GM12878 (cell line): ENCODE data around the gene DPH7. TPM values are rescaled to one million over a fixed set of nuclear protein-coding genes. Genes with fewer than 3 reads are reported as not detected.

Source experiments
- ATAC-seq: fragments of 200-7000 bp; cut with Tn5 transposase; 3 replicates; pipeline ENCODE4 v1.9.1; 2020; ENCODE audit warnings: mild to moderate bottlenecking, moderate library complexity
- BruUV-seq: library from RNA; stranded (reverse); fragments of 400-500 nt; replicated peaks from 2 replicates; lab custom pipeline; 2021; lab: Mats Ljungman, UMichigan
- CTCF ChIA-PET: fragments of 300-600 bp; sonication (Branson Sonifier 250); formaldehyde crosslinking; extraction: SDS; loops from one replicate; lab custom pipeline; 2021; ENCODE audit warnings: inconsistent platforms; lab: Yijun Ruan, JAX
- POLR2A ChIA-PET: fragments of 350-600 bp; formaldehyde crosslinking; extraction: SDS; loops from one replicate; lab custom pipeline; 2021; ENCODE audit warnings: inconsistent platforms; lab: Charles Lee
- RAD21 ChIA-PET: fragments of 300-600 bp; sonication (Branson Sonifier 250); formaldehyde crosslinking; loops from one replicate; lab custom pipeline; 2023; ENCODE audit warnings: antibody characterized with exemption; ENCODE audit not compliant: unreplicated experiment; lab: Charles Lee
- SMC1A ChIA-PET: fragments of 300-600 bp; sonication (Branson Sonifier 250); formaldehyde crosslinking; loops from one replicate; lab custom pipeline; 2023; ENCODE audit not compliant: unreplicated experiment, uncharacterized antibody; lab: Charles Lee
- DNase-seq: peaks from one replicate; pipeline ENCODE4 v3.0.0-alpha.2; 2011; ENCODE audit warnings: low read depth, low spot score
- FAIRE-seq: peaks from 3 replicates; lab custom pipeline; 2011; peaks lifted over from hg19 to GRCh38; lab: Jason Lieb, UNC
- H2AFZ ChIP-seq: 2 replicates; pipeline ENCODE4 v1.6.0; 2011; ENCODE audit warnings: low read depth, low read length, control low read depth; ENCODE audit not compliant: control insufficient read depth
- H3K27ac ChIP-seq: 2 replicates; pipeline ENCODE4 v1.5.1; 2011; ENCODE audit warnings: control low read depth; ENCODE audit not compliant: control insufficient read depth, insufficient read depth
- H3K27me3 ChIP-seq, 2 experiments: replicated peaks in 1 of 2; 2 replicates each; pipeline versions ENCODE4 v1.6.0 to v1.6.1; 2011; ENCODE audit warnings: low read length in 1 of 2; ENCODE audit not compliant: control insufficient read depth in 2 of 2, insufficient read depth in 2 of 2
- H3K36me3 ChIP-seq, 2 experiments: 2 replicates each; pipeline ENCODE4 v1.5.1; 2011; ENCODE audit warnings: low read length in 1 of 2; ENCODE audit not compliant: control insufficient read depth in 2 of 2, insufficient read depth in 2 of 2
- H3K4me1 ChIP-seq: 2 replicates; pipeline ENCODE4 v1.6.1; 2011; ENCODE audit warnings: mild to moderate bottlenecking, low read length, moderate library complexity, mixed read lengths; ENCODE audit not compliant: control insufficient read depth, insufficient read depth
- H3K4me2 ChIP-seq: 2 replicates; pipeline ENCODE4 v1.6.0; 2011; ENCODE audit warnings: control low read depth; ENCODE audit not compliant: control insufficient read depth, insufficient read depth
- H3K4me3 ChIP-seq: fragments of 200-600 bp; sonication (generic); 2 replicates; pipeline ENCODE4 v1.5.1; 2016
- H3K79me2 ChIP-seq: 2 replicates; pipeline ENCODE4 v1.6.0; 2011; ENCODE audit warnings: low read length; ENCODE audit not compliant: control insufficient read depth, insufficient read depth
- H3K9ac ChIP-seq: 2 replicates; pipeline ENCODE4 v1.8.0; 2011; ENCODE audit warnings: low read length, control low read depth, mixed read lengths; ENCODE audit not compliant: control insufficient read depth, insufficient read depth
- H3K9me3 ChIP-seq: replicated peaks from 3 replicates; pipeline ENCODE4 v1.5.1; 2011; ENCODE audit warnings: mild to moderate bottlenecking, low read length; ENCODE audit not compliant: control insufficient read depth, insufficient read depth
- H4K20me1 ChIP-seq: 2 replicates; pipeline ENCODE4 v1.6.0; 2011; ENCODE audit not compliant: control insufficient read depth, insufficient read depth
- ATF7 ChIP-seq: fragments of 450-650 bp; IDR thresholded peaks from 2 replicates; pipeline ENCODE4 v1.6.1; 2016; ENCODE audit warnings: low read depth, mild to moderate bottlenecking
- BCL3 ChIP-seq: IDR thresholded peaks from 2 replicates; pipeline ENCODE4 v1.6.1; 2011; ENCODE audit warnings: borderline replicate concordance, low read depth, mild to moderate bottlenecking, moderate library complexity, low read length; ENCODE audit not compliant: insufficient read depth, poor library complexity, severe bottlenecking
- CBX3 ChIP-seq: fragments of 200-600 bp; sonication (generic); IDR thresholded peaks from 2 replicates; pipeline ENCODE4 v1.6.1; 2016; ENCODE audit warnings: low read depth, borderline replicate concordance
- ESRRA ChIP-seq: IDR thresholded peaks from 2 replicates; pipeline ENCODE4 v1.6.1; 2012; ENCODE audit warnings: mild to moderate bottlenecking, low read length, improper control_type of control experiment
- ETV6 ChIP-seq, 2 experiments: fragments of 450-650 bp in 1 of 2; IDR thresholded peaks in 1 of 2; conservative IDR thresholded peaks in 1 of 2; 2 replicates each; pipeline ENCODE4 v1.6.1; 2014; ENCODE audit warnings: antibody characterized with exemption in 1 of 2, borderline replicate concordance in 1 of 2, low read depth in 1 of 2, mild to moderate bottlenecking in 1 of 2, moderate library complexity in 1 of 2
- FOXM1 ChIP-seq: IDR thresholded peaks from 2 replicates; pipeline ENCODE4 v1.6.1; 2012; ENCODE audit warnings: low read depth, mild to moderate bottlenecking, inconsistent platforms, low read length, moderate library complexity
- IRF4 ChIP-seq: IDR thresholded peaks from 2 replicates; pipeline ENCODE4 v1.6.1; 2011; ENCODE audit warnings: low read depth, low read length
- NFYA ChIP-seq: IDR thresholded peaks from 2 replicates; pipeline ENCODE4 v1.6.1; 2011; ENCODE audit warnings: low read depth, mild to moderate bottlenecking, low read length, improper control_type of control experiment, borderline replicate concordance
- SUPT20H ChIP-seq: IDR thresholded peaks from 2 replicates; pipeline ENCODE4 v1.6.1; 2011; ENCODE audit warnings: low read depth, mild to moderate bottlenecking, low read length, moderate library complexity, borderline replicate concordance; ENCODE audit not compliant: control insufficient read depth
- WGBS: methylation state at CpG from one replicate; pipeline ENCODE4 v1.1.6; 2016; ENCODE audit warnings: low lambda C conversion rate; ENCODE audit not compliant: insufficient replicate concordance, insufficient coverage; ENCODE audit errors: missing lambda C conversion rate; 5-methylcytosine and 5-hydroxymethylcytosine counted together
- in situ Hi-C: fragments of 300-500 bp; cut with MboI; formaldehyde crosslinking; loops from 9 replicates; pipeline ENCODE4 v1.14.3; 2018; ENCODE audit warnings: mixed read lengths
- intact Hi-C: fragments of 100-400 bp; cut with micrococcal nuclease; formaldehyde crosslinking; loops from one replicate; pipeline ENCODE4 v1.14.2; 2022; ENCODE audit not compliant: unreplicated experiment
- polyA plus RNA-seq, 11 experiments: library from polyadenylated mRNA; depleted of rRNA in 4 of 11; unstranded in 6 of 11; stranded (reverse) in 5 of 11; fragments of >200 nt; fragmentation: Nextera tagmentation in 4 of 11; fragmentation: Illumina TruSeq in 1 of 11; extraction: Ambion mirVana in 4 of 11; extraction: Trizol in 1 of 11; gene quantifications; 1 replicate in 1 of 11; 2 replicates in 10 of 11; pipeline versions ENCODE4 v1.2.1 to v1.2.3, GENCODE V29; 2011 to 2016; ENCODE audit warnings: inconsistent platforms in 2 of 11, missing spikeins in 2 of 11, low read depth in 1 of 11
- total RNA-seq, 4 experiments: library from RNA; depleted of rRNA in 3 of 4; stranded (reverse); fragments of >200 nt in 3 of 4; fragmentation: Illumina TruSeq in 1 of 4; extraction: Trizol in 1 of 4; gene quantifications; 2 replicates each; pipeline versions ENCODE4 v1.2.1 to v1.2.3, GENCODE V29; 2013 to 2021

DPH7 gene
- total and polyA plus RNA-seq, 10 of the 15 experiments (the other 5 are each of a cell fraction or from before 2014, with no cell fraction given), result 8.7 to 40.0 (median 28.1) TPM

- in situ Hi-C loops (no loop called here), intact Hi-C loops (loop anchor here (10.0 kb wide), 2 partner anchors 58 to 228 kb away; no protein-coding TSS in a partner anchor)
- CTCF ChIA-PET, result interaction anchor here (0.7 to 3.1 kb wide), 2 partner anchors 12 to 77 kb away, joined by 3 to 14 read pairs; no protein-coding TSS in a partner anchor
- H3K4me2 ChIP-seq, result no peak overlapping the region
- H2AFZ ChIP-seq, result no peak overlapping the region
- SMC1A ChIA-PET, result no interaction called here
- no peak for DNase-seq
- no peaks in the 10 kb centered on the region for H3K27me3 ChIP-seq
- ATAC-seq, result no peak
- no peak overlapping the region for H3K4me3 ChIP-seq
- FAIRE-seq, result no peak
- no peak overlapping the region for H3K27ac ChIP-seq
- H3K36me3 ChIP-seq, result no peaks in the 10 kb centered on the region
- RAD21 ChIA-PET, result no interaction called here
- H3K79me2 ChIP-seq, result no peaks in the 10 kb centered on the region
- no peak overlapping the region for H3K9ac ChIP-seq
- no peaks in the 10 kb centered on the region for H3K4me1 ChIP-seq
- TF ChIP-seq ESRRA, result no peak
- no peak for TF ChIP-seq CBX3
- no peak for TF ChIP-seq ATF7
- TF ChIP-seq FOXM1, result no peak
- TF ChIP-seq, all 136 proteins: peak for 0
- H4K20me1 ChIP-seq, result no peaks in the 10 kb centered on the region
- POLR2A ChIA-PET, result interaction anchor here (0.6 kb wide), 1 partner anchor 54 kb away, joined by 3 read pairs; no protein-coding TSS in a partner anchor
- 82% methylated on average over 36 of the region's 36 CpGs for WGBS
- no TSS peak for BruUV-seq
- H3K9me3 ChIP-seq, result no peaks in the 10 kb centered on the region
These were observed 55.8 kb downstream of the DPH7 start for GRCh38 chr9:137522746-137523455.

- in situ Hi-C loops (no loop called here), intact Hi-C loops (loop anchor here (10.0 kb wide), 2 partner anchors 57 to 227 kb away; no protein-coding TSS in a partner anchor)
- no peak for FAIRE-seq
These were observed 57.2 kb downstream of the DPH7 start for GRCh38 chr9:137521405-137521985.

More at GRCh38 chr9:137521405-137521985, 57.2 kb downstream of the DPH7 start:
- POLR2A ChIA-PET, result no interaction called here
- DNase-seq (no peak), ATAC-seq (no peak)
- TF ChIP-seq BCL3, result no peak
- no peak for TF ChIP-seq SUPT20H
- no peak for TF ChIP-seq ETV6 (conservative IDR thresholded peaks at IDR 0.05 in 1 of 2, IDR thresholded peaks at IDR 0.05 in 1 of 2; ENCODE audit: borderline replicate concordance in 1 of 2, low read depth in 1 of 2)
- TF ChIP-seq NFYA, result no peak
- no peak for TF ChIP-seq IRF4
- TF ChIP-seq, all 136 proteins: peak for 0
- no peaks in the 10 kb centered on the region for H4K20me1 ChIP-seq
- H2AFZ ChIP-seq, result no peak overlapping the region
- H3K36me3 ChIP-seq, result no peaks in the 10 kb centered on the region
- no peak overlapping the region for H3K9ac ChIP-seq
- H3K27me3 ChIP-seq, result no peaks in the 10 kb centered on the region
- H3K4me3 ChIP-seq, result no peak overlapping the region
- no peaks in the 10 kb centered on the region for H3K9me3 ChIP-seq
- no TSS peak for BruUV-seq
- CTCF ChIA-PET, result interaction anchor here (0.9 to 1.4 kb wide), 3 partner anchors 11 to 13 kb away, joined by 3 to 5 read pairs (median 3); no protein-coding TSS in a partner anchor
- H3K4me1 ChIP-seq, result no peaks in the 10 kb centered on the region
- RAD21 ChIA-PET, result no interaction called here
- WGBS, result 78% methylated on average over 18 of the region's 18 CpGs
- SMC1A ChIA-PET, result no interaction called here
- no peak overlapping the region for H3K27ac ChIP-seq
- H3K79me2 ChIP-seq, result no peaks in the 10 kb centered on the region
- H3K4me2 ChIP-seq, result no peak overlapping the region
